HUES48 (cell line): ENCODE data around the gene MAP3K14.
A peak's percentile ranks its signal among the peaks of the same experiment; 100 is the strongest.
"Not testable (repeated sequence)": the region's sequence is repeated elsewhere in the genome, so short reads cannot be mapped to it uniquely, and the experiment has no call there.

Experiments used
- H3K27ac ChIP-seq: one replicate; pipeline ENCODE4 v1.7.0; 2013; ENCODE audit warnings: low read depth, low read length, inconsistent platforms
- H3K27me3 ChIP-seq: 2 replicates; pipeline ENCODE4 v1.6.1; 2013; ENCODE audit warnings: mild to moderate bottlenecking, low read length; ENCODE audit not compliant: control insufficient read depth, insufficient read depth
- H3K36me3 ChIP-seq: 2 replicates; pipeline ENCODE4 v1.6.1; 2013; ENCODE audit warnings: low read length; ENCODE audit not compliant: control insufficient read depth, insufficient read depth
- H3K4me1 ChIP-seq: 2 replicates; pipeline ENCODE4 v1.6.1; 2013; ENCODE audit warnings: mild to moderate bottlenecking, low read length; ENCODE audit not compliant: control insufficient read depth, insufficient read depth
- H3K4me3 ChIP-seq: 2 replicates; pipeline ENCODE4 v1.5.1; 2013; ENCODE audit warnings: mild to moderate bottlenecking, low read depth, low read length
- H3K9ac ChIP-seq: 2 replicates; pipeline ENCODE4 v1.6.1; 2013; ENCODE audit warnings: mild to moderate bottlenecking, low read depth, low read length, moderate library complexity
- H3K9me3 ChIP-seq: 2 replicates; pipeline ENCODE4 v1.6.1; 2013; ENCODE audit warnings: low read length; ENCODE audit not compliant: control insufficient read depth, insufficient read depth

The MAP3K14 gene

DNA sequence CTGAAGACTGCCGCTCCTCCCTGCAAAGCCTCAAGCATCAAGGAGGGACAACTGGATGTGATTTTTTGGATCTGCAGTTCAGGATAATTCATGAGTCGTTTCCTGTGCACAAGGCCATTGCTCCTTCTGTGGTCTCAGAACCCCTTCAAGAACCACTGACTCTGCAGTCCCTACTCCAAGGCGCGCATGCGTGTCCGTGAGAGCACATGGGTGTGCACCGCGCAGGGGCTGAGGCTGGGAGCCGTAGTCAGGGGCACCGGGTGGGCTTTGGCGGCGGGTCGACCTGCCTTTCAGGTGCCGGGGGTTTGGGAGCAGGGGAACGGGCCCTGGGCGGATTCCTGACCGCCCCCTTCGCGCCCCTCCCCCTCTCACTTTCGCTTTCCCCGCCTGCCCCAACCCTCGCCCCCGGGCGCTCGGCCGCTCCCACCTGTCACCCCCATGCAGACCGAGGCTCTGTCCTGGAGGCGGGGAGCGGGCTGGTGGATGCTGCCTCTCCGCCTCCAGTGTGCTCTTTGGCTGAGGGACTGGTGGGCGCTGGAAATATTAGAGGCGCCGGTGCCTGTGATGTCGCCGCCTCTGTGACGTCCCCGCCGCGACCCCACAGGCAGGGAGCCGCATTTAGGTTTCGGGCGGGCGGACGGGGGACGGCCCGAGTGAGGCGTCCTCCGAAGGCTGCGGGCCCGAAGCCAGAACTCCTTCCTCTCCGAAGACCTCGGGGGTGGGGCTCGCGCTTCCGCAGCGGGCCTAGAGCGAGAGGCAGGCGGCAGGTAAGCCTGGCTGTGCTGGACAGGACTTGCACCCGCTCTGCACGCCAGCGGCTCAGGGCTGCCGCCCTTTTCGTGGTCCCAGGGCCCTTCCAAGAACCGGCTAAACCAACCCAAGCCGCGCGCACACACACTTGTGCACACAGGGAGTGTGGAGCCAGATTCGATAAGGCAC, 55.0 kb downstream of the MAP3K14 start, which contains the start of gene SPATA32:
SPATA32 (minus strand) TSS at position 518 of the 939 bp plus-strand sequence; CDS start at position 440, 78 bp downstream.
- Histone ChIP-seq H3K27ac (no peak within 1 kb of the TSS), H3K4me3 (peak within 1 kb of the TSS; percentile 60), H3K36me3 (peaks cover 20% of the 10 kb centered on the region), H3K4me1 (peaks cover 19% of the 10 kb centered on the region), H3K27me3 (peaks cover 13% of the 10 kb centered on the region), H3K9ac (peak within 1 kb of the TSS; percentile 51; the same call in 1 of the 2 replicates), H3K9me3 (no peaks in the 10 kb centered on the region)

DNA sequence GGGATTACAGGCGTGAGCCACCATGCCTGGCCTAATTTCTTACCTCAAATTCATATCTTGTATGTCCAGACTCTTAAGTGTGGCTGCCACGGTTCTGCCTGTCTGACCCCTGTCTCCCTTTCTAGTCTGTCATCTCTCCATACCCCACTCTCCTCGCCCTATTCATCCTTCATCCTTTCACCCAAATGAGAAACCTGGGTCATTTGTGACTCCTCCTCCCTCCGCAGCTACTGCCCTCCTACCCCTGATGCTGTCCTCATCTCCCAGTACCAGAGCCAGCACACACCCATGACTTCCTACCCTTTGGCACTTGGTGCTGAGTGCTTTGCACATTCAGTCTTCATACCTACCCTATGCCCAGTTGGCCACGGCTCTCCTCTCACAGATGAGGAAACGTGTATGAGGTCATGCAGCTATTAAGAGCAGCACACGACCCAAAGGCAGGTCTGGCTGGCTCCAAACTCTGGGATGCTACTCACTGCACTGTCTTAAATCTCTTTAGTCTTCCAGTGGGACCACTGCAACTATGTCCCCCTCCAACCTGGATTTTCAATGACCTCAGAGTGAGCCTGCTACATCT, 56.5 kb downstream of the MAP3K14 start:
- Histone ChIP-seq H3K36me3 (peaks cover 18% of the 10 kb centered on the region), H3K4me1 (peaks cover 26% of the 10 kb centered on the region), H3K27me3 (peaks cover 13% of the 10 kb centered on the region), H3K27ac (no peak overlapping the region), H3K4me3 (no peak overlapping the region), H3K9ac (no peak overlapping the region), H3K9me3 (no peaks in the 10 kb centered on the region)

DNA sequence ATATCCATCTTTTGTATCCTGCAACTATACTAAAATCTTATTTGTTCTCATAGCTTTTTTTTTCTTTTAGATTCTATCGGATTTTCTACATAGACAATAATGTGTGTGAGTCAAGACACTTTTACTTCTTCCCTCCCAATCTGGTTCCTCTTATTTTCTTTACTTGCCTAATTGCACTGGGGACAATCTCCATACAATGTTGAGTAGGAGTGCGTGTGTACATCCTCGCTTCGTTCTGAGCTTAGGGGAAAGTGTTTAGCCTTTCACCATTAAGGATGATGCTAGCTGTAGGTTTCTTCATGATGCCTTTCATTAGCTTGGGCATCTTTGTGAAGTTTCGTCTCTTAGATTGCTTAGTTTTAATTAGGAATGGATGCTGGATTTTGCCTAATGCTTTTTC, 57.8 kb downstream of the MAP3K14 start:
- H3K27ac ChIP-seq = no peak overlapping the region
- peaks cover 26% of the 10 kb centered on the region for H3K4me1 ChIP-seq
- no peaks in the 10 kb centered on the region for H3K9me3 ChIP-seq
- no peak overlapping the region for H3K4me3 ChIP-seq
- peaks cover 4% of the 10 kb centered on the region for H3K36me3 ChIP-seq
- no peak overlapping the region for H3K9ac ChIP-seq
- peaks cover 13% of the 10 kb centered on the region for H3K27me3 ChIP-seq

DNA sequence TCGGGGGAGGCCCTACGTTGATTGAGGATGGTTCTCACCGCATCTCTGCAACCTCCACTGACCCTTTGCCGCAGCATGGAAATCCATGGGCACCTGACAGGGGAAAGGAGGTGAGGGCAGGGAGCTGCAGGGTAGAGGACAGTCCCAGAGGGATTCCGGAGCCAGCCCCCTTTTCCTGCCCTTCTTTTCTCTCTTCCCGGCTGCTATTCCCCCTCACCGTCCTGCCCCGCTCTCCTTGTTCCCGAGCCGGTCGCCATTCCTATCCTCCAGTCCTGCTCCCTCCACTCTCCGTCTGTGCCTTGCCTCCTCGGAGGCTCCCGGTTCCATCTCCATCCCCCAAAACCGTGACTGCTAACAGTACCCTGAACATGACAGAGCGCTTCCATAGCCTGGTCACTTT, 59.7 kb downstream of the MAP3K14 start:
- no peak overlapping the region for H3K27ac ChIP-seq
- no peaks in the 10 kb centered on the region for H3K9me3 ChIP-seq
- H3K4me1 ChIP-seq = peaks cover 21% of the 10 kb centered on the region
- no peaks in the 10 kb centered on the region for H3K36me3 ChIP-seq
- H3K9ac ChIP-seq = no peak overlapping the region
- peaks cover 13% of the 10 kb centered on the region for H3K27me3 ChIP-seq
- no peak overlapping the region for H3K4me3 ChIP-seq

DNA sequence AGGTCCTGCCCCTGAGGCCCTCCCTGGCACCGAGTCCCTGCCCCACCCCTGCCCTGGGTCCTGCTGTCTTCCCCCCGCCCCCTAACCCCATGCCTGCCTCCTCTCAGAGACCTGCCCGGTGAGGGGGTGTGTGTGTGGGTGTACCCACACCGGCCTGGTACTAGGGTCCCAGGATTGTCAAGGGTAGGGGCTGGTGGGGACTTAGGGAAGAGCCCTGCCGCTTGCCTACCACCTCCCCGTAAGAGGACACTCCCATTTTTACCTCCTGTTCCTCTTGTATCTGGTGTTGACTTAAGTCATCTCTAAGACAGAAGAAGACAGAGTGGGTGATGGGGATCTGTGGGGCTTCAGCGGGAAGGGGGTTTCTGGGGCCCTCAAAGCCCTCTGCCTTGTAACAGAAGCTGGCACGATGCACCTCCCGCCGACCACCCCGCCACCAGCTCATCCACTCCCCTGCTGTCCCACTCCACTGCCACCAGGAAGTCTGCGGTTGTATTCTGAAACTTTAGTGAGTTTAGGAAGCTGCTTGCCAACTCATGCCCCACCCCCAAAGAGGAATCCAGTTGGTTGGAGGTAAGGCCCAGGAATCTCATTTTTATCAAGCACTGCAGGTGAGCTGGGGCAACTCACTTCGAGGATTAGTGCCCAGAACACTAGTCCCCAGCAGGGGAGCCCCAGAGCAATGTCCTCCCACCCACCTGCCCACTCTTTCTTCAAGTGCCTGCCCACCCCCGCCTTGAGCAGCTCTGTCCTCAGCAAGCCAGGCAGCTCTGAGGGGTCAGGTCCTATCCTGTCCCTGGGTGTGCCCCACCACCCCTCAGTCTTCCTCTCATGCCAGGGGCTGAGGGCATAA, 60.5 kb downstream of the MAP3K14 start:
- Histone ChIP-seq H3K4me1 (peaks cover 19% of the 10 kb centered on the region), H3K4me3 (no peak overlapping the region), H3K9me3 (no peaks in the 10 kb centered on the region), H3K9ac (no peak overlapping the region), H3K27ac (no peak overlapping the region), H3K27me3 (peaks cover 11% of the 10 kb centered on the region), H3K36me3 (no peaks in the 10 kb centered on the region)

DNA sequence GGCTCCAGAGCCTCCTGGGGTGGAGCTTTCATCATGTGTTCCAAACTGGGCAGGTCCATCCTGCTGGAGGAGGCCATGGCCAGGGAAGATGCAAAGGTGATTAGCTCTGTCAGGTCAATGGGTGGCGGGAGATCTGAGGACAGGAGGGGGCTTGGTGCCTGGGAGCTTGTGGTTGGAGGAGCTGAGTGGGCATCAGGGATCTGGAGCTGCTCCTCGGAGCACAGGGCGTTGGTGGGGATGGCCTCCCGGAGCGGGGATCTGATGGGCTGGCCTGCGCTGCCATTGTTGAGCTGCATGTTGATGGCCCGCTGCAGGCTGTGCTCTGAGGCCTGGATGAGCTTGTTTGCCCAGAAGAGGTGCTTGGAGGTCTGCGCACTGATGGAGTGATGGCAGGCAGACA, 61.5 kb downstream of the MAP3K14 start:
- H3K4me1 ChIP-seq = peaks cover 17% of the 10 kb centered on the region
- H3K27ac ChIP-seq = no peak overlapping the region
- H3K9me3 ChIP-seq = no peaks in the 10 kb centered on the region
- H3K4me3 ChIP-seq = no peak overlapping the region
- H3K9ac ChIP-seq = no peak overlapping the region
- H3K27me3 ChIP-seq = peaks cover 2% of the 10 kb centered on the region; the same call in 1 of the 2 replicates
- peaks cover 4% of the 10 kb centered on the region; the same call in 1 of the 2 replicates for H3K36me3 ChIP-seq

DNA sequence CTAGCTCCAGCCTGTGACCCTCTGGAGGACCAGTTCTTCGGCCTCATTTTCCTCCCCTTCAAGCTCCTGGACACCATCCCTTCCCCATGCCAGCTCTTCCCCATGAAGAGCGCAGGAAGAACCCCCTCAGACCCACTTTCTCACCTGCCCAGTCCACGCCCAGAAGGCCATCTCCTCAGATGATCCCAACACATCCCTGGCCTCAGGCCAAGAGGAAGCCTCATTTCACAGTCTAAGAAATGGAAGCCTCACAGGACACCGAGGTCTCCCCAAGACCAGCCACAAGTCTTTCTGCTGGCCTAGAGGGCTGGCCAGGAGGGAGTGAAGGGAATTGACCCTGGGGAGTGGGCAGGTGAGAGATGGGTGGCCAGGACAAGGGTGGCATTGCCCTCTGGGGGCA, 62.9 kb downstream of the MAP3K14 start:
- Histone ChIP-seq H3K4me3 (no peak overlapping the region), H3K4me1 (peaks cover 17% of the 10 kb centered on the region), H3K9me3 (no peaks in the 10 kb centered on the region), H3K9ac (no peak overlapping the region), H3K27me3 (no peaks in the 10 kb centered on the region), H3K27ac (no peak overlapping the region), H3K36me3 (peaks cover 11% of the 10 kb centered on the region)

DNA sequence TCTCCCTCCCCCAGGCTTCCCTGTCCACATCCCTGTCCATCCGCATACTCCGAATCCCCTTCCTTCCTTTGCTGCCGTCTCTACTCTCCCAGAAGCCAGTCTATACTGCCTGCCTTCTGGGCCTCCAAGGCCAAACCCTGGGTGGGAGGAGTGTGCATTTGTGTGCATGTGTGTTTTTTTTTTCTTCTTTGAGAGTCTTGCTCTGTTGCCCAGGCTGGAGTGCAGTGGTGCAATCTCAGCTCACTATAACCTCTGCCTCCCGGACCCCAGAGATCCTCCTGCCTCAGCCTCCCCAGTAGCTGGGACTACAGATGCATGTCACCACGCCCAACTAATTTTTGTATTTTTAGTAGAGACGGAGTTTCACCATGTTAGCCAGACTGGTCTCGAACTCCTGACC, 63.6 kb downstream of the MAP3K14 start:
- H3K36me3 ChIP-seq = peaks cover 11% of the 10 kb centered on the region
- H3K9ac ChIP-seq, H3K9me3 ChIP-seq, H3K27me3 ChIP-seq, H3K27ac ChIP-seq, H3K4me3 ChIP-seq: not testable (repeated sequence)
- H3K4me1 ChIP-seq = peaks cover 23% of the 10 kb centered on the region

DNA sequence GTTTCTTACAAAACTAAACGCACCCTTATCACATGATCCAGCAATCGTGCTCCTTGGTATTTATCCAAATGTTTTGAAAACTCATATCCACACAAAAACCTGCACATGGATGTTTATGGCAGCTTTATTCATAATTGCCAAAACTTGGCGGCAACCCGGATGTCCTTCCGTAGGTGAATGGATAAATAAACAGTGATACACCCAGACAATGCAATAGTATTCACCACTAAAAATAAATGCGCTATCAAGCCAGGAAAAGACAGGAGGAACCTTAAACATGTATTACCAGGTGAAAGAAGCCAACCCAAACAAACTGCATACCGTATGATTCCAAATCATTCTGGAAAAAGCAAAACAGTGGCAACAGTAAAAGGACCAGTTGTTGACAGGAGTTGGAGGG, 64.9 kb downstream of the MAP3K14 start:
- H3K9ac ChIP-seq = no peak overlapping the region
- H3K4me1 ChIP-seq = peaks cover 14% of the 10 kb centered on the region
- no peaks in the 10 kb centered on the region for H3K9me3 ChIP-seq
- H3K27me3 ChIP-seq = no peaks in the 10 kb centered on the region
- peaks cover 11% of the 10 kb centered on the region for H3K36me3 ChIP-seq
- no peak overlapping the region for H3K27ac ChIP-seq
- H3K4me3 ChIP-seq = no peak overlapping the region

DNA sequence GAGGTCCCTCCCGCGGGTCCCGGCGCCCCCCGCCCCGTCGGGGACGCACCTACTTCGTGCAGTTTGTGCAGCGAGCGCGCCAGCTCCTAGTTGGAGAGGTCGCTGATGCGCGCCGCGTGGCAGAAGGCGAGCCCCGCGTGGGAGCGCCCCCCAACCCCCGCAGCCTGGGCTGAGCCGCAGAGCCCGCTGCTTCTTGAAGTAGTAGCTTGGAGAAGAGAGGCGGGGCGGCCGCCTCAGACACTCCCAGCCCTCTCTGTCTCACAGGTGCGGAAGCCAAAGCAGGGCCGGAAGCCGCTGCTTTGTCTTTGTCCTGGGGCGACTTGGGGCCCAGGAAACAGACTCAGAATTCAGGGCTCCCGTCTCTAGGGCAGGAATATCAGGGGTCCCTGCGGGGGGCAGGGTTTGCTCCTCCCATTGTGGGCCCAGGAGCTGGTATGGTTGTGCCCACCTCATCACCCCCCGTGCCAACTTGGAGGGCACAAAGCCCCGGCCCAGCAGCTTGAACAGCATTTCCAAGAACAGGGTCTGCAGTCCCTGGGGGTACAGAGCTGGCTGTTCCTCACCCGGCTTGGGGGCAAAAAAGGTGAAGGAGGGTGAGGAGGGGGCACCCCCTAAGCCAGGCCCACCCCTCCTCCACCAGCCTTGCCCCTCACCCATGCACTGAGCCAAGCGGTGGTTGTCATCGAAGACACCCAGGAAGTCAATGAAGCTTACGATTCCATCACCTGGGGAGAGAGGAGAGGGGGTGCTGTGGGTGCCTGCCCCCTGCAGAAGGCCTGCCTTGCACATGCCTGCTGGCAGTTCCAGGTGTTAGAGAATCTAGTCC, 68.5 kb downstream of the MAP3K14 start:
- Histone ChIP-seq H3K27me3 (no peaks in the 10 kb centered on the region), H3K9me3 (no peaks in the 10 kb centered on the region), H3K4me1 (peaks cover 12% of the 10 kb centered on the region), H3K27ac (peak overlapping the region; percentile 93), H3K4me3 (peak overlapping the region; percentile 88), H3K9ac (peak overlapping the region; percentile 82), H3K36me3 (peaks cover 11% of the 10 kb centered on the region)
